Activated T-cell treated with anti-CD3 and anti-CD28 coated beads, Interleukin-2, amount 50 U/mL, for 1 hour (primary cell): Measurements from ENCODE around the gene PLXNB1.

Experiments
- DNase-seq: peaks from one replicate; pipeline ENCODE4 v3.0.0-alpha.2; 2020

Gene PLXNB1

DNA sequence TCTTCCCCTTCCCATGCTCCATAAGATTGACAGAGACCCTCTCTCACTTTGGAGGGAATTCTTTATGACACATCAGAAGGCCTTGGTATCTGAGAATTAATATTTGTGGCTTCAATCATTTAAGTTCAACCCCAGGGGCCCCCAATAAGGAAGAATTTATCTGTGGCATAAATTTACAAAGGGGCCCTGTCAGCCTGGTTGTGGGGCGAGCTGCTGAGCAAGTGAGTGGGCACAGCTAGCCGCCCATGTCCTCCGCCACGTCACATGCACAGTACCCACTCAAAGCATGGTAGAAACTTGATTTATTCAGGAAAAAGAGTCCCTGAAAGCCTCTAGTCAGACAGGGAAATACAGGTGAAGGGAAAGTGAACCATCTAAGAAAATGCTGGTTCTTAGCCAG is 13.3 kb downstream of the PLXNB1 start:
- no peak for DNase-seq

DNA sequence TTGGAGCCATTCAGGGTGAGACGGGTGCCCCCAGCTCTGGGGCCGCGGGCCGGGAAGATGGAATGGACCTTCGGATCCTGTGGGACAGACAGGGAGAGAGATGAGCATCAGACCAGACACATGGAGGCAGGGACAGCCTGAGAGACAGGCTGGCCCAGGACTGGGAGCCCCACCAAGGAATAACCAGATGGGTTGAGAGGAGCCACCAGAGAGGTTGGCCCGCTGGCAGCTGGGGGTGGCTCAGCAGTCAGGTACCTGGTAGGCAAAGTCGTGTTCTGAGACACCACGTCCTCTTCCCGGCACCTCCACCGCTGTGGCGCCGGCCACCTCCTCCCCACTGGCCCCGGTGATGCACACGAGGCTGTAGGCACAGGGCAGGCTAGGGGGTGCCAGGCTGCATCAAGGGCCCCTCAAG is 13.8 kb downstream of the PLXNB1 start:
- DNase-seq, result no peak

- no peak for DNase-seq
Measured at GRCh38 chr3:48415251-48415953, 14.5 kb downstream of the PLXNB1 start.

- no peak for DNase-seq
Measured at GRCh38 chr3:48414376-48415250, 15.3 kb downstream of the PLXNB1 start.

DNA sequence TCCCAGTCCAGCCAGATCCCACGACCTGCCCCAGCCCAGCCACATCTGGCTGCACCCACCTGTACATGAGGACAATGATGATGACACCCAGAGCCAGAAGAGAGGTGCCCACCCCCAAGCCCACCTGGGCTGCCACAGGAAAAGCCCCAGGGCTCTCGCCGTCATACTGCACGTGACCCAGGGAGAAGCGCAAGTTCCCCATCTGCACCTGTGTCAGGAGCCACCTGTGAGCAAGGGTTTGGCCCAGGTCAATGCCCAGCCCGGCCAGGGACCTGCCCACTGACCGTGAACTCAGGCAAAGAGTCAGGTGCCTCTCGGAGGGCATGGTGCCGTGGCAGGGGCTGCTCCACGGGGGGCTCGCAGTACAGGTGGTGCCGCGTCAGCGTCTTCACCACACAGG is 16.3 kb downstream of the PLXNB1 start:
- DNase-seq, result no peak

DNA sequence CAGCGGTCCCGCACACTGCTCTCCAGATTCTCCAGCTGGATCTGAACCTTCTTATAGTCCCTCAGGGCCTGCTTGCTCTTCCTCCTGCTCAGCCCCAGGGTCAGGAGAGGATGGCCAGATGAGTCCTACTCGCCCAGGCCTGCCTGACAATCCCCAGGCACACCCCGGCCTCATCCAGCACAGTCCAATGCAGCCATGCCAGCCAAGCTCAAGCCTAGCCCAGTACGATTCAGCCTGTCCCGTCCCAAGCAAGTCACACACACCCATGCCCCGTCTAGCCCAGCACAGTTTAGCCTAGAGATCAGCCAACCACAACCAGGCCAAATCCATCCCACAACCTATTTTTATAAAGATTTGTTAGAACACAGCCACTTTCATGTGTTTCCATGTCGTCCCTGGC is 16.8 kb downstream of the PLXNB1 start:
- DNase-seq, result no peak

- no peak for DNase-seq
Measured at GRCh38 chr3:48412375-48413001, 17.4 kb downstream of the PLXNB1 start.

GRCh38 chr3:48411606-48412374 is 18.1 kb downstream of the PLXNB1 start:
- no peak for DNase-seq

- DNase-seq, result no peak
Measured at GRCh38 chr3:48411041-48411588, 18.8 kb downstream of the PLXNB1 start.

GRCh38 chr3:48410205-48411040 is 19.5 kb downstream of the PLXNB1 start:
- peak; percentile 15 for DNase-seq

GRCh38 chr3:48409291-48410201 is 20.3 kb downstream of the PLXNB1 start:
- DNase-seq, result peak; percentile 15

DNA sequence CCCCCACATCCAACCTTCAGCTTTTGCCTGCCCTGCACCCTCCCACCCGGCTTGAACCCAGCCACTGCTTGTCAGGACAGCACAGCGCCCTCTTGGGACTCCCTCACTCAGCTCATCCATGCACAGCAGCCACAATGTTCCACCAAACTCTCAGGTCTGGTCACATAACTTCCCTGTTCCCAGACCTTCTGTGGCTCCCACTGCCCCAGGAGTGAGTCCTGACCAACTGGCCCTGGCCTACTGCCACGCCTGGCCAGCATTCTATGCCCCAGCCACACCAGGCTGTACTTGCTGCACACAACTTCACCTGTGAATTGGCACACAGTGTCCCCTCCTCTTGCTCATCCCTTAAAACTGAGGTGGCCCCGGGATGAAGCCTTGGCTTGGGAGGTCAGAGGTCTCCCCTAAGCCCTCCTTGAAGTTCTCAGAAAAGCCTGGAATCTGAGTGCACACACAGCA is 21.0 kb downstream of the PLXNB1 start:
- DNase-seq, result peak; percentile 11

- peak; percentile 6 for DNase-seq
Measured at GRCh38 chr3:48407542-48408099, 22.3 kb downstream of the PLXNB1 start.

- peak; percentile 7 for DNase-seq
Measured at GRCh38 chr3:48406443-48407431, 23.1 kb downstream of the PLXNB1 start.

- DNase-seq, result no peak
Measured at GRCh38 chr3:48405971-48406370, 23.9 kb downstream of the PLXNB1 start.

DNA sequence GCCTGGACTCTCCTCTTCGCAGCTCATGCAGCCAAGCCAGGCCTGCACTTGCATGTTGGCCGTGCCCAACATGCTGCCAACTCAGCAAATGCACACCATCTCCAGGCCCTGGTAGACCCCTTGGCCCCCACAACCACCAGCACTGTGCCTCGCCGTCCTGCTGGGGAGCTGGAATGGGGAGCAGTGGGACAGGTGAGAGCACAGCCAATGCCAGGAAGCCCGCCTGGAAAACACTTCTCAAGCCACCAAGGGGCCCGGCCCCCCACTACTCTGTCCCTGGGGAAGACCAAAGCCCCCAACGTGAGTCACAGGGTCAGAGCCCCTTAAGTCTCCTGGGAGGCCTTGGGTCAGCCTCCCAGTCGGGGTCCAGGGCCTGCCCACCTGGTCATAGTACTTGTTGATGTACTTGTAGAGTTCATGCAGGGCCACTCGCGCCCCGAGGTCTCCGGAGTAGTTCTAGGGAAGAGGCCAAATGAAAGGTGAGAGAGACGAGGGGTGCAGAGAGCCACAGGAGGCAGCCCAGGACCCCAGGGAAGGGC is 24.5 kb downstream of the PLXNB1 start:
- DNase-seq, result peak; percentile 8

DNA sequence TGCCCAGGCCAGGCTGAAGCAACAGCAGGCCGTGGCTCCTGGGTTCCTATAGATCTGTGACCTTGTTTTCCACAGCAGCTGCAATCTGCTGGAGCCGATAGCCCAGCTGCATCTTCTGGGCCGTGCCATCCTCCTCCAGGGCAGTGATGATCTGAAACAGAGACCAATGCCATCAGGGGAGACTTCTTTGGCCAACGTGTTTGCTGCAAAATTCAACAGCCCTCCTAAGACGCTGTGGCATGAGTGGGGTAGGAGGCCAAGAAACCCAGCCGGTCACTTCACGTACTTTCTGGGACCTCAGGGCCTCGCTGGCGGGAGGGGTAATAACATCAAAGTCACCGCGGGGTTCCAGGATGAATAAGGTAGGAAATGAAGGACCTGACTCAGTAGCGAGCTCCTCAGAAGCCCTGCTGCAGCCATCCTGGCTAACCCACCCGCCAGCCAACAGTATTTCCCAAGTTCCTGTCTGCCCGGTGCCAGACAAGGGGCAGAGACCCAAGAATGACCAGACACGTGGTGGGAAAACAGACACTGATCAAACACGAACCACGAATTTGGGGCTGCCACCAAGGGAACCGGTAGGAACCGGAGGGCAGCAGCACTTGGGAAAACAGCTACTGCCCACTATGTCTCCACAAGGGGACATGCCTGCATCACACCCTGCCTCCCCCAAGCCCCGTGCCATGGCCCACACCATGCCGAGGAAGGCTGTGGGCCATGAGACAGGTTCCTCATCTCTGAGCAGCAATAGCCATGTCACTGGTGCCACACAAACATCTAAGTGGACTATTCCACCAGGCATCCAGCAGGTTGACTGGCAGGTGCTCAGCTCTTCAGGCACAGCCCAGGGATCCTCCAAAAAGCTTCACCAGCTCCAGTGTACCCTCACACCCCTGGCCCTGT is 25.2 kb downstream of the PLXNB1 start:
- peak; percentile 12 for DNase-seq
